ENCODE data around the gene CD1D. TPM values are rescaled to one million over a fixed set of nuclear protein-coding genes. Genes with fewer than 3 reads are reported as not detected.
"Not testable (repeated sequence)": the region's sequence is repeated elsewhere in the genome, so short reads cannot be mapped to it uniquely, and the experiment has no call there.

The CD1D gene
- total RNA-seq, 1 donor from 2014 or later: 4.6 TPM

GRCh38 chr1:158212320-158212719, 31.6 kb downstream of the CD1D start:
- DNase-seq: no peak
- TF ChIP-seq, protein P1, sequence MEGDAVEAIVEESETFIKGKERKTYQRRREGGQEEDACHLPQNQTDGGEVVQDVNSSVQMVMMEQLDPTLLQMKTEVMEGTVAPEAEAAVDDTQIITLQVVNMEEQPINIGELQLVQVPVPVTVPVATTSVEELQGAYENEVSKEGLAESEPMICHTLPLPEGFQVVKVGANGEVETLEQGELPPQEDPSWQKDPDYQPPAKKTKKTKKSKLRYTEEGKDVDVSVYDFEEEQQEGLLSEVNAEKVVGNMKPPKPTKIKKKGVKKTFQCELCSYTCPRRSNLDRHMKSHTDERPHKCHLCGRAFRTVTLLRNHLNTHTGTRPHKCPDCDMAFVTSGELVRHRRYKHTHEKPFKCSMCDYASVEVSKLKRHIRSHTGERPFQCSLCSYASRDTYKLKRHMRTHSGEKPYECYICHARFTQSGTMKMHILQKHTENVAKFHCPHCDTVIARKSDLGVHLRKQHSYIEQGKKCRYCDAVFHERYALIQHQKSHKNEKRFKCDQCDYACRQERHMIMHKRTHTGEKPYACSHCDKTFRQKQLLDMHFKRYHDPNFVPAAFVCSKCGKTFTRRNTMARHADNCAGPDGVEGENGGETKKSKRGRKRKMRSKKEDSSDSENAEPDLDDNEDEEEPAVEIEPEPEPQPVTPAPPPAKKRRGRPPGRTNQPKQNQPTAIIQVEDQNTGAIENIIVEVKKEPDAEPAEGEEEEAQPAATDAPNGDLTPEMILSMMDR (IDR thresholded peaks at IDR 0.05): no peak
- H3K4me1 ChIP-seq: no peaks in the 10 kb centered on the region

DNA sequence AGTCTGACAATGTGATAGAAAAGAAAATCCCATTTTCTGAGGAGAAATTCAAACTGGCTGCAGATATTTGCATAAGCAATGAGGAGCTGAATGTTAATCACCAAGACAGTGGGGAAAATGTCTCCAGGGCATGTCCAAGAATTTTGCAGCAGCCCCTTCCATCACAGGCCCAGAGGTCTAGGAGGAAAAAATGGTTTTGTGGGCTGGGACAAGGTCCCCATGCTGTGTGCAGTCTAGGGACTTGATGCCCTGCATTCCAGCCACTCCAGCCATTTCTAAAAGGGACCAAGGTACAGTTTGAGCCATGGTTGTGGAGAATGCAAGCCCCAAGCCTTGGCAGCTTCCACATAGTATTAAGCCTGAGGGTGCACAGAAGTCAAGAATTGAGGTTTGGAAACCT, 42.8 kb downstream of the CD1D start:
- intact Hi-C loops (cut with DNase I); H3K36me3 ChIP-seq; DNase-seq; H3K4me1 ChIP-seq; ATAC-seq; H3K27me3 ChIP-seq (ENCODE audit: low read depth); H3K9me3 ChIP-seq; H3K27ac ChIP-seq; H3K4me3 ChIP-seq: not testable (repeated sequence)

More at GRCh38 chr1:158212320-158212719, 31.6 kb downstream of the CD1D start:
- H3K36me3 ChIP-seq: no peaks in the 10 kb centered on the region
- intact Hi-C loops (cut with DNase I): no loop called here
- H3K4me3 ChIP-seq: no peak overlapping the region
- no peak for ATAC-seq
- H3K27ac ChIP-seq: no peak overlapping the region
- H3K9me3 ChIP-seq: no peaks in the 10 kb centered on the region
- peaks cover 15% of the 10 kb centered on the region for H3K27me3 ChIP-seq (ENCODE audit: low read depth)

- intact Hi-C loops (cut with DNase I): no loop called here
- Histone ChIP-seq H3K9me3 (no peaks in the 10 kb centered on the region), H3K4me1 (no peaks in the 10 kb centered on the region), H3K27me3 (ENCODE audit: low read depth) (no peaks in the 10 kb centered on the region), H3K27ac (no peak overlapping the region), H3K36me3 (no peaks in the 10 kb centered on the region), H3K4me3 (no peak overlapping the region)
- peak; percentile 94 for ATAC-seq
- TF ChIP-seq, protein P1 (IDR thresholded peaks at IDR 0.05): no peak
- peak; percentile 55 for DNase-seq
These were observed 47.4 kb downstream of the CD1D start for GRCh38 chr1:158227904-158228623.

Other genes starting within 250 kb of the CD1D start
- gene KIRREL1, start 187.2 kb upstream of the CD1D start, total RNA-seq: 26.9 TPM
- 2.3 TPM for gene CD1A, start 73.5 kb downstream of the CD1D start, total RNA-seq
- 3.0 TPM for gene CD1C, start 109.0 kb downstream of the CD1D start, total RNA-seq
- not detected for gene CD1B, start 150.6 kb downstream of the CD1D start, total RNA-seq
- gene CD1E, start 173.0 kb downstream of the CD1D start, total RNA-seq: 2.6 TPM
- gene OR10T2, start 218.6 kb downstream of the CD1D start, total RNA-seq: not detected
- gene OR10K2, start 245.3 kb downstream of the CD1D start, total RNA-seq: not detected

Data from lower lobe of right lung (tissue), 2 donors.